GM21447 (cell line): ENCODE data around the gene CALCB.

Experiments used
- ATAC-seq: cut with Tn5 transposase; IDR thresholded peaks from one replicate; pipeline ENCODE4 v1.9.1; 2021; ENCODE audit not compliant: unreplicated experiment

The CALCB gene

DNA sequence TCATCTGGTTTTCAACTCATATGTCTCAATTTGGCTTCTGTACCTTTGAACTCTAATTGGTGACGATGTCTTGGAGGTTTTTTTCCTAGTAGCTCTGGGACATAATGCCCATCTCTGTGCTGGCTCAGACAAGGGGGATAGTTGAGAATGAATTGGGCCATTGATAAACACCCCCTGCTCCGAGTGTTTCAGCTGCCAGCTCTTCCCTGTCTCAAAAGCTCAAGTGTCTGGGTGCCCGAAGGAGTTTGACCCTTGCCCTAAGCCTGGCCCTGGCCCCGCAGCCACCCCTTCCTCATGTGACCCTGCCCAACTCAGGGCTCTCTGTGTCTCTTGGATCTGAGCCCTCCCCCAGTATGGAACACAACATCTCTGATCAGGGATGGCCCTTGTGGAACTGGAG, 44.4 kb downstream of the CALCB start:
- no peak for ATAC-seq

- peak; percentile 53 for ATAC-seq
Measured at GRCh38 chr11:15118431-15118830, 45.0 kb downstream of the CALCB start.

DNA sequence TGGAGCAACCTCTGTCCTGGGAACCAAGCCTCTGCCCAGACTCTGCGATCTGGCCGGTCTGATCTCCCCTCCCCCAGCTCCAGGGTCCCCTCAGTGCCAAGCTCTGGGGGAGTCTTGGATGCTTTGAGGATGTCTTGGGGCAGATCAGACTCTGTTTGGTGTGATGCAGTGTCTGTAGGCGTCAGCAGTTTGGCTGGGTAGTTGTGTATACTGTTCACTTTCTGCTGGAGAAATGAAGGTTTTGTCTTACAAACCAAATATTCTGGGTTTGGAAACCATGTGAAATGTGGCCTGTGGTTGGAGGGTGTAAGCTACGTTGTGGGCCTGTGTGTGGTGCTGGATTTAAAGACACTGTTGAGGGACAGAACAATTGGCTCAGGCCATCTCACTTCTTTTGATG, 46.0 kb downstream of the CALCB start:
- no peak for ATAC-seq

DNA sequence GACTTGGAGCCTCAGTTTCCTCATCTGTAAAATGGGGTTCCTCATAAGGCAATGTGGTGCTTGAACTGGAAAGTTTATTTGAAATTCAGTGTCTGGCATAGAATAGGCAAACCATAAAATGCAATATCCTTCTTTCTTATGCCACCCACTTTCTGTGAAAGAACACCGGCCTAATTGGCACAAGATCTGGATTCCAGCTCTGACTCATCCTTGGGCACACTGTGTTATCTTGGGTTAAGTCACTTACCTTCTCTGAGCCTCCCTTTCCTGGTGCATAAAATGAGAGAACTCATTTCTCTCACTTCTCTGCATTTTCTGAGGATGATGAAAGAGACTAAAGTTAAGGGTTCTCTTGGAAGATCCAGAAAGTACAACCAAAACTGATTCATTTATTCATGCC, 46.4 kb downstream of the CALCB start:
- no peak for ATAC-seq

DNA sequence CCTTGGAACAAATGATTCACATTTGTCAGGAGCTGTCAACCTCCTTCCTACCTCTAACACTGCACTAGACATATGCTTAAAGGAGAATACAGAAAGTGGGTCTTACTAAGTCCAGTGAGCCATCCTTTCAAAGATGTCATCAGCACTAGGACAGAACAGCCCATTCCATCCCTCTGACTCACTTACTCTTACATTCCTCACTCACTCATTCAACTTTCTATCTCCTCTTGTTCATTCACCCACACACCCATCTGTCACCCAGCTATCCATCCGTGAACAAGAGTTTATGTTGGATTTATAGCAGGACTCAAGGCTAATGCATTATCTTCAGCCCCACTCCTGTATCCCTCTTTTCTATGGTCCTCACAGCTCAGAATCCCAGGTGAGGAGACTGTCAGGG, 50.5 kb downstream of the CALCB start:
- no peak for ATAC-seq

- ATAC-seq, result no peak
Measured at GRCh38 chr11:15124528-15124927, 51.1 kb downstream of the CALCB start.

GRCh38 chr11:15127341-15127740, 53.9 kb downstream of the CALCB start:
- no peak for ATAC-seq
